Measurements from ENCODE around the gene COA7. TPM values are rescaled to one million over a fixed set of nuclear protein-coding genes. Genes with fewer than 3 reads are reported as not detected.

COA7 gene
- total and polyA plus RNA-seq, 11 donors = 6.4 to 19.5 (median 16.3) TPM

GRCh38 chr1:52733368-52733767, 35.2 kb upstream of the COA7 start:
- Histone ChIP-seq H3K9me3 (no peaks in the 10 kb centered on the region), H3K27ac (no peak overlapping the region), H3K4me1 (peaks cover 0 to 32% (median 15%) of the 10 kb centered on the region in 12 donors), H3K4me3 (no peak overlapping the region), H3K27me3 (no peaks in the 10 kb centered on the region), H3K36me3 (peaks cover 0 to 9% (median 0%) of the 10 kb centered on the region in 9 donors)
- ATAC-seq (no peak), DNase-seq (no peak)
- intact Hi-C loops (cut with DNase I) = no loop called here
- WGBS, 4 donors = 93 to 98% (median 96%) methylated on average over 3 of the region's 3 CpGs
- TF ChIP-seq CTCF (IDR thresholded peaks at IDR 0.05) (no peak), POLR2A (IDR thresholded peaks at IDR 0.05) (no peak)

- intact Hi-C loops (cut with DNase I) = loop anchor here in 3 of 10 donors (2.0 kb wide), 1 partner anchor 25 kb away; no protein-coding TSS in a partner anchor
- H3K36me3 ChIP-seq = peaks cover 0 to 9% (median 0%) of the 10 kb centered on the region in 9 donors
- H3K4me3 ChIP-seq = peak overlapping the region in 9 of 12 donors; percentile 82 to 99 (median 93)
- peak overlapping the region in 2 of 12 donors; percentile 88 to 93 for H3K27ac ChIP-seq
- DNase-seq = no peak
- H3K4me1 ChIP-seq = peaks cover 5 to 33% (median 23%) of the 10 kb centered on the region in 12 donors
- H3K27me3 ChIP-seq = no peaks in the 10 kb centered on the region
- ATAC-seq = no peak
- no peaks in the 10 kb centered on the region for H3K9me3 ChIP-seq
- TF ChIP-seq CTCF (IDR thresholded peaks at IDR 0.05) = no peak
- TF ChIP-seq POLR2A (IDR thresholded peaks at IDR 0.05) = no peak
- 76 to 80% (median 77%) methylated on average over 6 of the region's 6 CpGs for WGBS, 4 donors
These were observed 30.0 kb upstream of the COA7 start for GRCh38 chr1:52727956-52728656.

GRCh38 chr1:52727114-52727586, 29.0 kb upstream of the COA7 start:
- intact Hi-C loops (cut with DNase I) = loop anchor here in 3 of 10 donors (2.0 kb wide), 1 partner anchor 24 kb away; no protein-coding TSS in a partner anchor
- 0 to 1% (median 1%) methylated on average over 14 of the region's 14 CpGs for WGBS, 4 donors
- peak overlapping the region in 11 of 12 donors; percentile 73 to 95 (median 90) for H3K27ac ChIP-seq
- H3K4me3 ChIP-seq = peak overlapping the region; percentile 73 to 99 (median 92)
- no peaks in the 10 kb centered on the region for H3K27me3 ChIP-seq
- DNase-seq = no peak
- TF ChIP-seq POLR2A (IDR thresholded peaks at IDR 0.05) = no peak
- TF ChIP-seq CTCF (IDR thresholded peaks at IDR 0.05) = no peak
- ATAC-seq = peak in 3 of 4 donors; percentile 9 to 36 (median 13)
- peaks cover 0 to 6% (median 0%) of the 10 kb centered on the region in 9 donors for H3K36me3 ChIP-seq
- no peaks in the 10 kb centered on the region for H3K9me3 ChIP-seq
- H3K4me1 ChIP-seq = peaks cover 5 to 33% (median 23%) of the 10 kb centered on the region in 12 donors

Measured in heart left ventricle (tissue), 16 donors.